ENCODE results near the gene CDC42BPB. TPM values are rescaled to one million over a fixed set of nuclear protein-coding genes. Genes with fewer than 3 reads are reported as not detected.

Gene CDC42BPB
- polyA plus RNA-seq, 1 donor (not counting 4 experiments of a cell fraction or from before 2014, with no cell fraction given), result 41.3 TPM

DNA sequence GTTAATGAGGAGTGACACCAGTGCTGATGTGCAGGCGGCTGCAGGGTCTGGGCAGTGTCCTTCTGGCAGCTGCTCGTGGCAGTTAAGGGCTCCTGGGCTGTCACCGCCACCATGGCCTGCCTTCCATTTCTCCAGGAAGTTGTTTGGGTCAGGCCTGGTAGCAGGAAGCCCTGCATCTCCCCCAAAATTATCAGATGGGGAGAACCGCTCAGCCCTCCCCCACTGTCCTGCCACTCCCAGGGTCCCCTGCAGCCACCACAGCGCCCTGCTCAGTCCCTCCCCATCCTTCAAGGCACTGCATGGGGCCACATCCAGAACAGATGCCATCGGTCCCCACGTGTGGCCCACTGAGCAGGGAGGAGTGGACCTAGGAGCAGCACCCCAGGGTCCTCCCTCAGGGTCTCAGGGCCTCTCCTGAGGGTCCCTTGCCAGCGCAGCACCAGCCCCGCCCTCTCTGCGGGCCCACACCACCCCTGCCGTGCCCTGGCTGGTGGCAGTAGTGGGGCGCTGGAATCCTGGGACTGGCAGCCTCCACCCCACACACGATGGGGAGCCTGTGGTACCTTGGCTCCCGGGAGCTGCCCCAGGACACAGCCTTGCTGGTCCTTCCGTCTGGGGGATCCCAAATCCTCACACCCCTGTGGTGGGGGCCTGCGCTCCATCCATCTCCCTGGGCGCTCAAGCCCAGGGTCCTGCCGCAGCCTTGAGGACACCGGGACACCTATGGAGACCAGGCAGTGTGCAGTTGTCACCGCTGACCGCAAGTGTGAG is 145.2 kb downstream of the CDC42BPB start:
- Histone ChIP-seq H4K20me1 (ENCODE audit: control insufficient read depth, extremely low read depth, insufficient read depth, low read length) (no peaks in the 10 kb centered on the region), H3K4me2 (ENCODE audit: control insufficient read depth, extremely low read depth, insufficient read depth, low read depth, low read length) (no peak overlapping the region), H3K9me1 (ENCODE audit: control insufficient read depth, extremely low read depth, insufficient read depth, low read length) (no peaks in the 10 kb centered on the region), H3K27ac (ENCODE audit: control insufficient read depth, insufficient read depth, low read length) (no peak overlapping the region), H2AFZ (ENCODE audit: control insufficient read depth, low read length) (no peak overlapping the region), H3K4me1 (ENCODE audit: control insufficient read depth, extremely low read depth, insufficient read depth, low read length) (no peaks in the 10 kb centered on the region), H3K9ac (ENCODE audit: control insufficient read depth, extremely low read depth, insufficient read depth, low read length) (no peak overlapping the region), H3K36me3 (ENCODE audit: control insufficient read depth in 2 of 2, extremely low read depth in 1 of 2, insufficient read depth in 2 of 2, low read length in 2 of 2) (peaks cover 0 to 2% of the 10 kb centered on the region in 2 experiments), H3K79me2 (ENCODE audit: control insufficient read depth, insufficient read depth, low read length) (no peaks in the 10 kb centered on the region), H3K4me3 (ENCODE audit: control insufficient read depth in 2 of 3, extremely low read depth in 1 of 3, insufficient read depth in 2 of 3, low read depth in 1 of 3, low read length in 3 of 3) (no peak overlapping the region), H3K9me3 (ENCODE audit: control insufficient read depth, low read depth, low read length) (no peaks in the 10 kb centered on the region), H3K27me3 (ENCODE audit: control insufficient read depth, extremely low read depth, insufficient read depth, low read length) (no peaks in the 10 kb centered on the region)
- dilution Hi-C loops (cut with MboI; ENCODE audit: extremely low pct_ligation_motif_present, low sequenced_read_pairs), result no loop called here
- no peak for TF ChIP-seq EZH2 (IDR thresholded peaks at IDR 0.05; ENCODE audit: low read length)
- TF ChIP-seq, protein P1, sequence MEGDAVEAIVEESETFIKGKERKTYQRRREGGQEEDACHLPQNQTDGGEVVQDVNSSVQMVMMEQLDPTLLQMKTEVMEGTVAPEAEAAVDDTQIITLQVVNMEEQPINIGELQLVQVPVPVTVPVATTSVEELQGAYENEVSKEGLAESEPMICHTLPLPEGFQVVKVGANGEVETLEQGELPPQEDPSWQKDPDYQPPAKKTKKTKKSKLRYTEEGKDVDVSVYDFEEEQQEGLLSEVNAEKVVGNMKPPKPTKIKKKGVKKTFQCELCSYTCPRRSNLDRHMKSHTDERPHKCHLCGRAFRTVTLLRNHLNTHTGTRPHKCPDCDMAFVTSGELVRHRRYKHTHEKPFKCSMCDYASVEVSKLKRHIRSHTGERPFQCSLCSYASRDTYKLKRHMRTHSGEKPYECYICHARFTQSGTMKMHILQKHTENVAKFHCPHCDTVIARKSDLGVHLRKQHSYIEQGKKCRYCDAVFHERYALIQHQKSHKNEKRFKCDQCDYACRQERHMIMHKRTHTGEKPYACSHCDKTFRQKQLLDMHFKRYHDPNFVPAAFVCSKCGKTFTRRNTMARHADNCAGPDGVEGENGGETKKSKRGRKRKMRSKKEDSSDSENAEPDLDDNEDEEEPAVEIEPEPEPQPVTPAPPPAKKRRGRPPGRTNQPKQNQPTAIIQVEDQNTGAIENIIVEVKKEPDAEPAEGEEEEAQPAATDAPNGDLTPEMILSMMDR (optimal IDR thresholded peaks at IDR 0.05 in 1 of 3, IDR thresholded peaks at IDR 0.05 in 1 of 3, conservative IDR thresholded peaks at IDR 0.05 in 1 of 3; ENCODE audit: extremely low read depth in 1 of 3, insufficient read depth in 2 of 3, low read length in 3 of 3), result no peak
- no peak for DNase-seq (ENCODE audit: low read depth, low spot score)
- FAIRE-seq, result no peak

DNA sequence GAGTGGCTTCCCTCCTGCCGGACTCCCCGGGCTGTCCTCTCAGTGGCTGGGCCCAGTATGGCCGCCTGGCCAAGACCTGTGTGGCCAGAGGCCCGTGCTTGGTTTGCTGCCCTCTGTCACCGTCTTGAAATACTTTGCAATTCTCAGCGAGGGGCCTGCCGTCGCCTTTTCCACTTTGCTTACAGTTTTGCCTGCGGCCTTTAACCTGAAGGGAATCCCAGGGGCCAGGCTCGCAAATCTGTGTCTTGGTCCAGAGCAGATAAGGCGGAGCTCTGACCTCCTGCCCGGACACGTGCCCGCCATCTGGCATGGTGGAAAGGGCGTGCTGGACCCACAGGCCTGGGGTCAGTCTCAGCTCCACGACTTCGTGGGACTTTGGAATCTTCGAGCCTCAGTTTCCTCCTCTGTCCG is 145.8 kb downstream of the CDC42BPB start:
- no peaks in the 10 kb centered on the region for H3K27me3 ChIP-seq (ENCODE audit: control insufficient read depth, extremely low read depth, insufficient read depth, low read length)
- DNase-seq (ENCODE audit: low read depth, low spot score) (no peak), FAIRE-seq (no peak)
- H3K36me3 ChIP-seq (ENCODE audit: control insufficient read depth in 2 of 2, extremely low read depth in 1 of 2, insufficient read depth in 2 of 2, low read length in 2 of 2), result peaks cover 0 to 4% of the 10 kb centered on the region in 2 experiments
- H3K4me2 ChIP-seq (ENCODE audit: control insufficient read depth, extremely low read depth, insufficient read depth, low read depth, low read length), result no peak overlapping the region
- H3K27ac ChIP-seq (ENCODE audit: control insufficient read depth, insufficient read depth, low read length), result no peak overlapping the region
- no peaks in the 10 kb centered on the region for H3K9me1 ChIP-seq (ENCODE audit: control insufficient read depth, extremely low read depth, insufficient read depth, low read length)
- H3K9ac ChIP-seq (ENCODE audit: control insufficient read depth, extremely low read depth, insufficient read depth, low read length), result no peak overlapping the region
- H2AFZ ChIP-seq (ENCODE audit: control insufficient read depth, low read length), result no peak overlapping the region
- no peaks in the 10 kb centered on the region for H3K4me1 ChIP-seq (ENCODE audit: control insufficient read depth, extremely low read depth, insufficient read depth, low read length)
- no peak for TF ChIP-seq EZH2 (IDR thresholded peaks at IDR 0.05; ENCODE audit: low read length)
- TF ChIP-seq, protein P1 (optimal IDR thresholded peaks at IDR 0.05 in 1 of 3, IDR thresholded peaks at IDR 0.05 in 1 of 3, conservative IDR thresholded peaks at IDR 0.05 in 1 of 3; ENCODE audit: extremely low read depth in 1 of 3, insufficient read depth in 2 of 3, low read length in 3 of 3), result no peak
- no peak overlapping the region for H3K4me3 ChIP-seq (ENCODE audit: control insufficient read depth in 2 of 3, extremely low read depth in 1 of 3, insufficient read depth in 2 of 3, low read depth in 1 of 3, low read length in 3 of 3)
- dilution Hi-C loops (cut with MboI; ENCODE audit: extremely low pct_ligation_motif_present, low sequenced_read_pairs), result no loop called here
- H3K79me2 ChIP-seq (ENCODE audit: control insufficient read depth, insufficient read depth, low read length), result no peaks in the 10 kb centered on the region
- H4K20me1 ChIP-seq (ENCODE audit: control insufficient read depth, extremely low read depth, insufficient read depth, low read length), result no peaks in the 10 kb centered on the region
- H3K9me3 ChIP-seq (ENCODE audit: control insufficient read depth, low read depth, low read length), result no peaks in the 10 kb centered on the region
